ENCODE data around the gene OVCH1. TPM values are rescaled to one million over a fixed set of nuclear protein-coding genes. Genes with fewer than 3 reads are reported as not detected.
"Not testable (repeated sequence)": the region's sequence is repeated elsewhere in the genome, so short reads cannot be mapped to it uniquely, and the experiment has no call there.

OVCH1 gene
- total and polyA plus RNA-seq, 7 donors: 0.03 to 2.5 (median 0.27) TPM; not detected in 2

- intact Hi-C loops (cut with DNase I): no loop called here
- Histone ChIP-seq H3K4me3 (no peak overlapping the region), H3K27me3 (no peaks in the 10 kb centered on the region), H3K36me3 (no peaks in the 10 kb centered on the region), H3K27ac (no peak overlapping the region), H3K4me1 (no peaks in the 10 kb centered on the region), H3K9me3 (no peaks in the 10 kb centered on the region)
- WGBS, 2 donors: 67 to 82% methylated on average over 4 of the region's 4 CpGs
- DNase-seq: no peak
- TF ChIP-seq EP300 (IDR thresholded peaks at IDR 0.05) (no peak), POLR2AphosphoS5 (IDR thresholded peaks at IDR 0.05) (no peak), POLR2A (IDR thresholded peaks at IDR 0.05) (no peak)
These were observed 49.3 kb downstream of the OVCH1 start for GRCh38 chr12:29448157-29448556.

- intact Hi-C loops (cut with DNase I): no loop called here
- no peaks in the 10 kb centered on the region for H3K4me1 ChIP-seq
- WGBS, 2 donors: 66 to 87% methylated on average over 2 of the region's 2 CpGs
- H3K27ac ChIP-seq: no peak overlapping the region
- no peak overlapping the region for H3K4me3 ChIP-seq
- no peaks in the 10 kb centered on the region for H3K27me3 ChIP-seq
- H3K36me3 ChIP-seq: no peaks in the 10 kb centered on the region
- H3K9me3 ChIP-seq: no peaks in the 10 kb centered on the region
- TF ChIP-seq CTCF (IDR thresholded peaks at IDR 0.05) (no peak), POLR2AphosphoS5 (IDR thresholded peaks at IDR 0.05) (no peak), EP300 (IDR thresholded peaks at IDR 0.05) (no peak), POLR2A (IDR thresholded peaks at IDR 0.05) (no peak)
- no peak for DNase-seq
These were observed 50.1 kb downstream of the OVCH1 start for GRCh38 chr12:29447285-29447975.

GRCh38 chr12:29439506-29439905 lies 58.0 kb downstream of the OVCH1 start:
- H3K27me3 ChIP-seq: no peaks in the 10 kb centered on the region
- no peaks in the 10 kb centered on the region for H3K36me3 ChIP-seq
- no peak for TF ChIP-seq POLR2A (IDR thresholded peaks at IDR 0.05)
- TF ChIP-seq CTCF (IDR thresholded peaks at IDR 0.05): no peak
- TF ChIP-seq POLR2AphosphoS5 (IDR thresholded peaks at IDR 0.05): no peak
- TF ChIP-seq EP300 (IDR thresholded peaks at IDR 0.05): no peak
- H3K27ac ChIP-seq: no peak overlapping the region
- 46 to 72% methylated on average over 4 of the region's 4 CpGs for WGBS, 2 donors
- no peaks in the 10 kb centered on the region for H3K9me3 ChIP-seq
- H3K4me3 ChIP-seq: no peak overlapping the region
- no peaks in the 10 kb centered on the region for H3K4me1 ChIP-seq
- intact Hi-C loops (cut with DNase I): no loop called here
- no peak for DNase-seq

GRCh38 chr12:29438752-29439408 lies 58.6 kb downstream of the OVCH1 start:
- H3K4me1 ChIP-seq: no peaks in the 10 kb centered on the region
- 16 to 54% methylated on average over 1 of the region's 1 CpG for WGBS, 2 donors
- no peaks in the 10 kb centered on the region for H3K9me3 ChIP-seq
- intact Hi-C loops (cut with DNase I): no loop called here
- H3K27me3 ChIP-seq: no peaks in the 10 kb centered on the region
- TF ChIP-seq CTCF (IDR thresholded peaks at IDR 0.05) (no peak), EP300 (IDR thresholded peaks at IDR 0.05) (no peak), POLR2AphosphoS5 (IDR thresholded peaks at IDR 0.05) (no peak)
- no peak overlapping the region for H3K4me3 ChIP-seq
- no peak for DNase-seq
- H3K36me3 ChIP-seq: no peaks in the 10 kb centered on the region
- H3K27ac ChIP-seq: no peak overlapping the region

GRCh38 chr12:29437575-29437974 lies 59.9 kb downstream of the OVCH1 start:
- TF ChIP-seq EP300 (IDR thresholded peaks at IDR 0.05) (no peak), CTCF (IDR thresholded peaks at IDR 0.05) (no peak), POLR2AphosphoS5 (IDR thresholded peaks at IDR 0.05) (no peak), POLR2A (IDR thresholded peaks at IDR 0.05) (no peak)
- no peak for DNase-seq
- Histone ChIP-seq H3K36me3 (no peaks in the 10 kb centered on the region), H3K27ac (no peak overlapping the region), H3K27me3 (no peaks in the 10 kb centered on the region), H3K4me1 (no peaks in the 10 kb centered on the region), H3K9me3 (no peaks in the 10 kb centered on the region), H3K4me3 (no peak overlapping the region)
- intact Hi-C loops (cut with DNase I): no loop called here

- DNase-seq; H3K36me3 ChIP-seq; H3K9me3 ChIP-seq; H3K4me1 ChIP-seq; H3K27ac ChIP-seq; intact Hi-C loops (cut with DNase I); H3K27me3 ChIP-seq; H3K4me3 ChIP-seq: not testable (repeated sequence)
- WGBS, 2 donors: 85 to 89% methylated on average over 10 of the region's 10 CpGs
These were observed 60.7 kb downstream of the OVCH1 start for GRCh38 chr12:29436815-29437214.

All from sigmoid colon (tissue), 7 donors.